H1 (cell line): ENCODE results near the gene NNMT. TPM values are rescaled to one million over a fixed set of nuclear protein-coding genes. Genes with fewer than 3 reads are reported as not detected.

Source experiments
- CTCF ChIA-PET: fragments of 300-600 bp; sonication (Branson Sonifier 250); formaldehyde crosslinking; loops from one replicate; lab custom pipeline; 2021; ENCODE audit not compliant: partially characterized antibody; lab: Charles Lee
- POLR2A ChIA-PET: fragments of 300-600 bp; sonication (Branson Sonifier 250); formaldehyde crosslinking; loops from one replicate; lab custom pipeline; 2021; ENCODE audit warnings: inconsistent platforms; ENCODE audit not compliant: partially characterized antibody; lab: Charles Lee
- DNase-seq, 2 experiments: peaks; one replicate each; pipeline versions ENCODE4 v3.0.0 to v3.0.0-alpha.2; 2010 to 2022; ENCODE audit warnings: low spot score in 2 of 2, low read depth in 1 of 2, mixed read lengths in 1 of 2
- FAIRE-seq: peaks from 2 replicates; lab custom pipeline; 2011; peaks lifted over from hg19 to GRCh38; lab: Jason Lieb, UNC
- H2AFZ ChIP-seq: 2 replicates; pipeline ENCODE4 v1.8.1; 2012; ENCODE audit warnings: low read length, inconsistent platforms
- H2AK5ac ChIP-seq: 2 replicates; pipeline ENCODE4 v1.6.1; 2013; ENCODE audit warnings: low read depth, low read length
- H2BK120ac ChIP-seq: replicated peaks from 2 replicates; pipeline ENCODE3; 2013; ENCODE audit warnings: low read depth, low read length, inconsistent platforms
- H2BK12ac ChIP-seq: 2 replicates; pipeline ENCODE4 v1.6.1; 2013; ENCODE audit warnings: low read depth, low read length
- H2BK15ac ChIP-seq: 2 replicates; pipeline ENCODE4 v1.6.1; 2013; ENCODE audit warnings: low read length
- H2BK20ac ChIP-seq: 2 replicates; pipeline ENCODE4 v1.6.1; 2013; ENCODE audit warnings: low read length
- H2BK5ac ChIP-seq: 2 replicates; pipeline ENCODE4 v1.6.1; 2013; ENCODE audit warnings: low read depth, low read length
- H3K14ac ChIP-seq: 2 replicates; pipeline ENCODE4 v1.6.1; 2013; ENCODE audit warnings: inconsistent platforms; ENCODE audit not compliant: insufficient read length
- H3K18ac ChIP-seq: 2 replicates; pipeline ENCODE4 v1.6.1; 2013; ENCODE audit warnings: low read length; ENCODE audit errors: extremely low read depth
- H3K23ac ChIP-seq: 2 replicates; pipeline ENCODE4 v1.6.1; 2013; ENCODE audit warnings: inconsistent platforms; ENCODE audit not compliant: insufficient read length
- H3K23me2 ChIP-seq: 2 replicates; pipeline ENCODE4 v1.6.1; 2013; ENCODE audit warnings: low read depth, low read length
- H3K27ac ChIP-seq: 2 replicates; pipeline ENCODE4 v1.6.1; 2011; ENCODE audit warnings: low read depth, low read length, inconsistent platforms
- H3K27me3 ChIP-seq, 4 experiments: replicated peaks in 1 of 4; 1 replicate in 1 of 4; 2 replicates in 3 of 4; pipeline versions ENCODE4 v1.6.1 to v1.8.1; 2011 to 2013; ENCODE audit warnings: low read length in 3 of 4, mild to moderate bottlenecking in 3 of 4, inconsistent platforms in 2 of 4, mixed read lengths in 2 of 4, moderate library complexity in 1 of 4; ENCODE audit not compliant: control insufficient read depth in 3 of 4, insufficient read depth in 3 of 4; ENCODE audit errors: extremely low read depth in 1 of 4
- H3K36me3 ChIP-seq, 4 experiments: 2 replicates each; pipeline versions ENCODE4 v1.6.1 to v1.8.1; 2011 to 2013; ENCODE audit warnings: mild to moderate bottlenecking in 4 of 4, low read length in 3 of 4, moderate library complexity in 2 of 4, control low read depth in 1 of 4, inconsistent platforms in 1 of 4; ENCODE audit not compliant: insufficient read depth in 4 of 4, control insufficient read depth in 2 of 4
- H3K4ac ChIP-seq: replicated peaks from 2 replicates; pipeline ENCODE3; 2013; ENCODE audit warnings: low read length, low read depth, mixed read lengths, inconsistent platforms; ENCODE audit not compliant: insufficient read length
- H3K4me1 ChIP-seq, 4 experiments: replicated peaks in 1 of 4; 1 replicate in 1 of 4; 2 replicates in 3 of 4; pipeline versions ENCODE4 v1.6.1 to v1.8.1; 2011 to 2013; ENCODE audit warnings: low read length in 3 of 4, inconsistent platforms in 2 of 4, mixed read lengths in 1 of 4; ENCODE audit not compliant: insufficient read depth in 4 of 4, control insufficient read depth in 3 of 4
- H3K4me2 ChIP-seq, 2 experiments: 2 replicates each; pipeline versions ENCODE4 v1.6.1 to v1.8.1; 2011 to 2013; ENCODE audit warnings: low read depth in 2 of 2, low read length in 2 of 2, control low read depth in 1 of 2, inconsistent platforms in 1 of 2, mild to moderate bottlenecking in 1 of 2; ENCODE audit not compliant: insufficient read depth in 1 of 2
- H3K4me3 ChIP-seq, 4 experiments: fragments of 200-600, 300-600 bp in 1 of 4; sonication (generic), shearing (Covaris generic), sonication (Bioruptor Twin) in 1 of 4; 2 replicates each; pipeline versions ENCODE4 v1.5.1 to v1.8.1; 2011 to 2016; ENCODE audit warnings: low read length in 4 of 4, low read depth in 3 of 4, control low read depth in 2 of 4, inconsistent platforms in 2 of 4, mild to moderate bottlenecking in 2 of 4, mixed read lengths in 1 of 4, moderate library complexity in 1 of 4; ENCODE audit not compliant: insufficient read depth in 2 of 4; ENCODE audit errors: extremely low read depth in 1 of 4
- H3K56ac ChIP-seq: replicated peaks from 2 replicates; pipeline ENCODE3; 2013; ENCODE audit warnings: low read depth, mild to moderate bottlenecking, mixed read lengths, low read length, inconsistent platforms; ENCODE audit not compliant: insufficient read length
- H3K79me1 ChIP-seq: 2 replicates; pipeline ENCODE4 v1.6.1; 2013; ENCODE audit warnings: low read depth, low read length, control low read depth
- H3K79me2 ChIP-seq, 2 experiments: 2 replicates each; pipeline versions ENCODE4 v1.6.1 to v1.8.1; 2012 to 2013; ENCODE audit warnings: low read length in 2 of 2, mild to moderate bottlenecking in 2 of 2, inconsistent platforms in 1 of 2; ENCODE audit not compliant: insufficient read depth in 2 of 2, control insufficient read depth in 1 of 2
- H3K9ac ChIP-seq, 4 experiments: replicated peaks in 1 of 4; 1 replicate in 1 of 4; 2 replicates in 3 of 4; pipeline versions ENCODE4 v1.6.1 to v1.8.1; 2011 to 2013; ENCODE audit warnings: low read depth in 3 of 4, low read length in 3 of 4, control low read depth in 2 of 4, mild to moderate bottlenecking in 2 of 4, moderate library complexity in 2 of 4, inconsistent platforms in 1 of 4; ENCODE audit errors: extremely low read depth in 1 of 4
- H3K9me3 ChIP-seq, 2 experiments: 2 replicates each; pipeline versions ENCODE4 v1.6.1 to v1.8.1; 2012 to 2013; ENCODE audit warnings: mild to moderate bottlenecking in 2 of 2, moderate library complexity in 2 of 2, control low read depth in 1 of 2, inconsistent platforms in 1 of 2, low read depth in 1 of 2, low read length in 1 of 2, mixed read lengths in 1 of 2; ENCODE audit not compliant: insufficient read depth in 2 of 2
- H4K20me1 ChIP-seq, 2 experiments: replicated peaks in 1 of 2; 2 replicates each; pipeline versions ENCODE3 to v1.8.1; 2011 to 2013; ENCODE audit warnings: inconsistent platforms in 2 of 2, low read length in 2 of 2, mild to moderate bottlenecking in 1 of 2; ENCODE audit not compliant: insufficient read depth in 2 of 2, control insufficient read depth in 1 of 2
- H4K5ac ChIP-seq: 2 replicates; pipeline ENCODE4 v1.6.1; 2013; ENCODE audit warnings: low read length, low read depth, mixed read lengths, inconsistent platforms; ENCODE audit not compliant: insufficient read length
- H4K8ac ChIP-seq: 2 replicates; pipeline ENCODE4 v1.8.0; 2013; ENCODE audit warnings: mild to moderate bottlenecking, moderate library complexity, low read length, inconsistent platforms; ENCODE audit not compliant: insufficient read depth; ENCODE audit errors: extremely low read depth
- H4K91ac ChIP-seq: replicated peaks from 2 replicates; pipeline ENCODE3; 2013; ENCODE audit warnings: low read length, mixed read lengths, inconsistent platforms; ENCODE audit not compliant: insufficient read length
- EGR1 ChIP-seq: IDR thresholded peaks from 2 replicates; pipeline ENCODE4 v1.6.1; 2011; ENCODE audit warnings: low read depth, low read length, borderline replicate concordance
- RXRA ChIP-seq: IDR thresholded peaks from 2 replicates; pipeline ENCODE4 v1.6.1; 2011; ENCODE audit warnings: low read depth, mild to moderate bottlenecking, low read length, moderate library complexity; ENCODE audit not compliant: insufficient read depth
- WGBS, 2 experiments: shearing (Covaris generic) in 1 of 2; methylation state at CpG; one replicate each; pipeline versions ENCODE4 v1.1.6 to v1.1.7; 2013 to 2015; ENCODE audit warnings: low lambda C conversion rate in 2 of 2, mixed read lengths in 2 of 2, inconsistent platforms in 1 of 2, low coverage in 1 of 2, missing lambda C conversion rate in 1 of 2; ENCODE audit not compliant: insufficient replicate concordance in 2 of 2, insufficient coverage in 1 of 2, insufficient read length in 1 of 2; ENCODE audit errors: extremely low coverage in 1 of 2, missing lambda C conversion rate in 1 of 2; 5-methylcytosine and 5-hydroxymethylcytosine counted together
- polyA plus RNA-seq, 7 experiments: library from polyadenylated mRNA; depleted of rRNA in 3 of 7; stranded (reverse) in 5 of 7; unstranded in 2 of 7; fragments of >200 nt in 5 of 7; fragments of 200-250 nt in 2 of 7; gene quantifications; 1 replicate in 5 of 7; 2 replicates in 1 of 7; 4 replicates in 1 of 7; pipeline versions ENCODE4 v1.2.1 to v1.2.3, GENCODE V29; 2011 to 2013; ENCODE audit warnings: missing spikeins in 2 of 7, mixed read lengths in 2 of 7
- total RNA-seq: library from RNA; stranded (reverse); fragmentation: NEBNext Ultra II Directional; extraction: Animal tissue kit (Norgen Biotek cat#: 25700); gene quantifications from 2 replicates; pipeline ENCODE4 v1.2.1, GENCODE V29; 2021

NNMT gene
- total and polyA plus RNA-seq, 2 of the 8 experiments (the other 6 are each of a cell fraction or from before 2014, with no cell fraction given): not detected

- TF ChIP-seq EGR1 (no peak), RXRA (no peak)
- Histone ChIP-seq H4K20me1 (no peaks in the 10 kb centered on the region), H3K23me2 (no peaks in the 10 kb centered on the region; the same call in 1 of the 2 replicates), H3K14ac (no peak overlapping the region), H3K27ac (no peak overlapping the region), H4K91ac (no peak overlapping the region), H2BK15ac (no peak overlapping the region), H4K8ac (peak overlapping the region; percentile 76; the same call in 1 of the 2 replicates), H3K9ac (no peak overlapping the region), H3K4me1 (peaks cover 0 to 5% (median 0%) of the 10 kb centered on the region in 4 experiments; a peak in 3 of 7 replicates), H3K27me3 (no peaks in the 10 kb centered on the region), H2AFZ (no peak overlapping the region; the same call in 1 of the 2 replicates), H4K5ac (no peak overlapping the region), H3K18ac (no peak overlapping the region), H2BK5ac (no peak overlapping the region), H3K4ac (no peak overlapping the region), H3K9me3 (no peaks in the 10 kb centered on the region), H3K56ac (no peak overlapping the region), H3K36me3 (no peaks in the 10 kb centered on the region), H2BK120ac (no peak overlapping the region), H3K4me2 (no peak overlapping the region), H3K4me3 (no peak overlapping the region), H2AK5ac (no peak overlapping the region), H2BK20ac (no peak overlapping the region), H3K23ac (no peak overlapping the region), H2BK12ac (no peak overlapping the region), H3K79me2 (no peaks in the 10 kb centered on the region), H3K79me1 (no peaks in the 10 kb centered on the region)
- ChIA-PET CTCF (interaction anchor here (0.5 to 20.1 kb wide), 7 partner anchors 7 to 1215 kb away, joined by 3 to 256 read pairs (median 4); no protein-coding TSS in a partner anchor), POLR2A (interaction anchor here (0.6 kb wide), 1 partner anchor 1208 kb away, joined by 3 read pairs; no protein-coding TSS in a partner anchor)
- FAIRE-seq (no peak), DNase-seq (no peak)
- WGBS, 2 experiments: 96% methylated on average over 14 of the region's 14 CpGs; no CpG with 5 or more reads in 1 of the 2 experiments
Measured at GRCh38 chr11:114254571-114255146, 41.5 kb upstream of the NNMT start.
